GM06990 (cell line): ENCODE results near the gene THOC1.

ENCODE experiments used
- DNase-seq: peaks from one replicate; pipeline ENCODE4 v3.0.0-alpha.2; 2011; ENCODE audit not compliant: insufficient read length; ENCODE audit errors: extremely low read depth
- H3K27me3 ChIP-seq: replicated peaks from 2 replicates; pipeline ENCODE4 v1.6.0; 2011; ENCODE audit warnings: low read length; ENCODE audit not compliant: control insufficient read depth, insufficient read depth
- H3K36me3 ChIP-seq: 2 replicates; pipeline ENCODE4 v1.5.1; 2011; ENCODE audit warnings: low read length; ENCODE audit not compliant: control insufficient read depth, insufficient read depth
- H3K4me3 ChIP-seq: replicated peaks from 2 replicates; pipeline ENCODE4 v1.5.1; 2011; ENCODE audit warnings: low read depth, mild to moderate bottlenecking, control low read depth, low read length
- TF ChIP-seq, protein P1 (sequence below): IDR thresholded peaks from 2 replicates; pipeline ENCODE4 v1.5.1; 2011; ENCODE audit warnings: low read length, control low read depth, mild to moderate bottlenecking, inconsistent platforms; ENCODE audit not compliant: insufficient read depth, poor library complexity, severe bottlenecking

THOC1 gene

DNA sequence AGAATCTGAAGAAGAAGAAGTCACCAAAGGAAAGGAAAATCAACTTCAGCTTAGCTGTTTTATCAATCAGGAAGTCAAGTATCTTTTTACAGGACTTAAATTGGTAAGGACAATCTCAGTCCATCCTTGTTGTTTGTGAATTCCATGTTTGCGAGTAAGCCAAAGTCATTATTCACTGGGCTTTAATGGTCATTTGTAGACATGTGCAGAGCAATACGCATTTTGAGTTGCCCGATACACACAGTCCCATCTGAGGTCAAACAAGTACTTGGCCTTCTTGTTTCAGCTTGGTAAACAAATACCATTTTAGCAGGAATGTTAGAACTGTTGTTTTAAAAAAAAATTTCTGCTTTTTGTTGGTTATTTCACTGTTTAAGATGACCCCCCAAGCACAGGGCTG is 68.6 kb downstream of the THOC1 start:
- TF ChIP-seq, protein P1, sequence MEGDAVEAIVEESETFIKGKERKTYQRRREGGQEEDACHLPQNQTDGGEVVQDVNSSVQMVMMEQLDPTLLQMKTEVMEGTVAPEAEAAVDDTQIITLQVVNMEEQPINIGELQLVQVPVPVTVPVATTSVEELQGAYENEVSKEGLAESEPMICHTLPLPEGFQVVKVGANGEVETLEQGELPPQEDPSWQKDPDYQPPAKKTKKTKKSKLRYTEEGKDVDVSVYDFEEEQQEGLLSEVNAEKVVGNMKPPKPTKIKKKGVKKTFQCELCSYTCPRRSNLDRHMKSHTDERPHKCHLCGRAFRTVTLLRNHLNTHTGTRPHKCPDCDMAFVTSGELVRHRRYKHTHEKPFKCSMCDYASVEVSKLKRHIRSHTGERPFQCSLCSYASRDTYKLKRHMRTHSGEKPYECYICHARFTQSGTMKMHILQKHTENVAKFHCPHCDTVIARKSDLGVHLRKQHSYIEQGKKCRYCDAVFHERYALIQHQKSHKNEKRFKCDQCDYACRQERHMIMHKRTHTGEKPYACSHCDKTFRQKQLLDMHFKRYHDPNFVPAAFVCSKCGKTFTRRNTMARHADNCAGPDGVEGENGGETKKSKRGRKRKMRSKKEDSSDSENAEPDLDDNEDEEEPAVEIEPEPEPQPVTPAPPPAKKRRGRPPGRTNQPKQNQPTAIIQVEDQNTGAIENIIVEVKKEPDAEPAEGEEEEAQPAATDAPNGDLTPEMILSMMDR = no peak
- Histone ChIP-seq H3K27me3 (no peaks in the 10 kb centered on the region), H3K36me3 (peaks cover 8% of the 10 kb centered on the region), H3K4me3 (no peak overlapping the region)
- DNase-seq = no peak

DNA sequence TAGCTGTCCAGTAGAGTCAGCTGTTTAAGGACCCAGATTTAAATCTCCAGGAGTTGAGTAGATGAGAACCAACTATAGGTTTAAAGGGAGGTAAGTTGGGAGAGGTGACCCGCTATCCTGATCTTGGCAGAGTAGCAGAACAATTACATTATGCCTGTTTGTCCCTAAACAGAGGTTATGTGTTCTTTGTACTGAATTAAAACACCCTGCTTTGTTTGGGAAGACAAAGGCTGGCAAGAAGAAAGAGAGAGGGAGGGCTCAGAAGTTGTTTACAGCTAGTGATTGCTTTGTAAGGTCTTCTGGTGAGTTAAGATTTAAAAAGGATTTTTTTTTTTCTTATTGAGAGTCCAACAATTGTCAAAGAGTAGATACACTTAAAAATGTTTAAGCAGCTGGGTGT is 72.2 kb downstream of the THOC1 start:
- DNase-seq = no peak
- Histone ChIP-seq H3K27me3 (no peaks in the 10 kb centered on the region), H3K4me3 (no peak overlapping the region), H3K36me3 (peaks cover 6% of the 10 kb centered on the region)
- TF ChIP-seq, protein P1 = no peak

DNA sequence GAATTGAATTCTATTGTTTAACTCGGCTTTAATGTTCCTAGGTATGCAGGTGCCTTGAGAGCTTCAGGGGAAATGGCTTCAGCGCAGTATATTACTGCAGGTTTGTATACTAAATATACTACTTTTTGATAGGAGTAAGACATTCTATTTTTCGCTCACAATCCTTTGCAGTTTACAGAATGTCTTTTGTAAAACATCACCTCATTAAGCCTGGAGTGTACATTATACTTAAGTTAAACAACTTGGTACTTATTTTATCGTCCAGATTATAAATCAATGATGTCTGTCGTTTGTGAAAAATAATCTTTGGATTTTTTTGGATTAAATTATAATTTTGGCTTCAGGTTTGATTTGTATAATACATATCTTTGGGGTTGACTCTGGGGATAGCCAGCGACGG is 75.0 kb downstream of the THOC1 start:
- TF ChIP-seq, protein P1 = no peak
- Histone ChIP-seq H3K36me3 (peaks cover 3% of the 10 kb centered on the region), H3K27me3 (no peaks in the 10 kb centered on the region), H3K4me3 (no peak overlapping the region)
- DNase-seq = no peak

DNA sequence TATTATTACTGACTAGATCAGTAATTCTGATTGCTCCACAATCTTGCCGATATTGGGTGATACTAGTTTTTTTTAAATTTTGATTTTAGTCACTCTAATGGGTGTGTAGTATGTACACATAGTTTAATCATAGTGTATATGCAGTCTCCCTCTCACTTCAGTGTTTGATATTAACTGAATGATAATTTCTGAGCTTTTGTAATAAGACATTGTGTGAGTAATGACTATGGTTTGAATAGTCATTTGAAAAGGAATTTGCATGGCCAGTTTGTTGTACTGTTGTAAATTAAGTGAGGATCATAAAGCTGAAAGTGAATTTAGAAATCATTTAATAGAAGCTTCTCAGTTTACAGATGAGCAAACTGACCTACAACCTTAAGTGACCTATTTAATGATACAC is 76.1 kb downstream of the THOC1 start:
- no peaks in the 10 kb centered on the region; the same call in none of the 2 replicates for H3K36me3 ChIP-seq
- TF ChIP-seq, protein P1 = no peak
- DNase-seq = no peak
- H3K27me3 ChIP-seq = no peaks in the 10 kb centered on the region
- H3K4me3 ChIP-seq = no peak overlapping the region

DNA sequence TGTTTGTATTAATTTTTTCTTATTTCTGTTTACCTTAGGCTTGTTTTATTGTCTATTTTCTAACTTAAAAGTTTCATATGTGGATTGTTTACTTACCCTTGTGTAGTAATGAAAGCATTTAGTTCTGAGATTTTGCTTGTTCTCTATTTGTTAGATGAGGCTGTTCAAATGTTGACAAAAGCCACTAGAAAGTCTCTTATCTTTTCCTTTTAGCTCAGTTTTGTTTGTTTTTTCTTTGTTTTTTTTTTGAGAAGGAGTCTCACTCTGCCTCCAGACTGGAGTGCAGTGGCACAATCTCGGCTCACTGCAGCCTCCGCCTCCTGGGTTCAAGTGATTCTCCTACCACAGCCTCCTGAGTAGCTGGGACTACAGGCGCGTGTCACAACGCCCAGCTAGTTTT is 78.6 kb downstream of the THOC1 start:
- TF ChIP-seq, protein P1 = no peak
- Histone ChIP-seq H3K27me3 (no peaks in the 10 kb centered on the region), H3K36me3 (peaks cover 2% of the 10 kb centered on the region), H3K4me3 (no peak overlapping the region)
- DNase-seq = no peak

DNA sequence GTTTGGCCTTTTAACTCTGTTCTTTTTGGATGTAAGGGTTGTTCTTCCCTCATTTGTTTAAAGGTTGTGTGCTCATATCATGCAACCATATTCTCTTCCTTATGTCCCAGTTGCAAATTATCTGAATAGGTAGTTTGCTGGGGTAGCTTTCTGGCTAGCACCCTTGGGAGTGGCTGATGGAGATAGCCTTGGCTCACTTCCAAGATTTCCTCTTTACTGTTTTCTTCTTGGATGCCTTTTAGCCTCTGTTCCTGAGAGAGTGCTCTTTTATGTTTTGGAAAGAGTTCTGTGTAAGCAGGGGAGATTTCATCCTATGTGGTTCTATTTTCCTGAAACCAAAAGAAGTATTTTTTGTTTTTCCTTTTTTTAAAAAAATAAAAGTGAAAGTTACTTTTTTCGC is 84.1 kb downstream of the THOC1 start:
- no peak overlapping the region for H3K4me3 ChIP-seq
- peaks cover 2% of the 10 kb centered on the region for H3K36me3 ChIP-seq
- no peak for DNase-seq
- TF ChIP-seq, protein P1 = no peak
- no peaks in the 10 kb centered on the region for H3K27me3 ChIP-seq
